GM13976 (cell line): ENCODE measurements around the gene PRF1.
"Not testable (repeated sequence)": the region's sequence is repeated elsewhere in the genome, so short reads cannot be mapped to it uniquely, and the experiment has no call there.

Source experiments
- DNase-seq: peaks from one replicate; pipeline ENCODE4 v3.0.0; 2012; ENCODE audit warnings: low spot score
- in situ Hi-C: fragments of 300-500 bp; cut with MboI; formaldehyde crosslinking; loops from one replicate; pipeline ENCODE4 v1.12.0; 2022; ENCODE audit warnings: low sequenced_read_pairs, mixed read lengths, inconsistent platforms; ENCODE audit not compliant: unreplicated experiment
- TF ChIP-seq, protein P1 (sequence below): IDR thresholded peaks from 2 replicates; pipeline ENCODE4 v1.5.1; 2012; ENCODE audit warnings: borderline replicate concordance, mild to moderate bottlenecking; ENCODE audit not compliant: insufficient read depth; ENCODE audit errors: extremely low read depth, missing control alignments, control extremely low read depth

The PRF1 gene

DNA sequence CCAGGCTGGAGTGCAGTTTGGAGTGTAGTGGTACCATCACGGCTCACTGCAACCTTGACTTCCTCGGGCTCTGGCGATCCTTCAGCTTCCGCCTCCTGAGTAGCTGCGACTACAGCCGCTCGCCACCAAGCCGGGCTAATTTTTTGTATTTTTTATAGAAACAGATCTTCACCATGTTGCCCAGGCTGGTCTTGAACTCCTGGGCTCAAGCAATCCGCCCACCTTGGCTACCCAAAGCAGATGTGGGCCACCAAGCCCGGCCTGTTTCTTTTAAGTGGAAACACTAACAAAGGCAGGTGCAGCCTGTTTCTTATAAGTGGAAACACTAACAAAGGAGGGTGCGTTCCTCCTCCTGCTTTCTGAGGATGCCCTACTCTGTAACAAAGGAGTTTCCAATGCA is 18.2 kb downstream of the PRF1 start:
- in situ Hi-C loops: no loop called here
- TF ChIP-seq, protein P1, sequence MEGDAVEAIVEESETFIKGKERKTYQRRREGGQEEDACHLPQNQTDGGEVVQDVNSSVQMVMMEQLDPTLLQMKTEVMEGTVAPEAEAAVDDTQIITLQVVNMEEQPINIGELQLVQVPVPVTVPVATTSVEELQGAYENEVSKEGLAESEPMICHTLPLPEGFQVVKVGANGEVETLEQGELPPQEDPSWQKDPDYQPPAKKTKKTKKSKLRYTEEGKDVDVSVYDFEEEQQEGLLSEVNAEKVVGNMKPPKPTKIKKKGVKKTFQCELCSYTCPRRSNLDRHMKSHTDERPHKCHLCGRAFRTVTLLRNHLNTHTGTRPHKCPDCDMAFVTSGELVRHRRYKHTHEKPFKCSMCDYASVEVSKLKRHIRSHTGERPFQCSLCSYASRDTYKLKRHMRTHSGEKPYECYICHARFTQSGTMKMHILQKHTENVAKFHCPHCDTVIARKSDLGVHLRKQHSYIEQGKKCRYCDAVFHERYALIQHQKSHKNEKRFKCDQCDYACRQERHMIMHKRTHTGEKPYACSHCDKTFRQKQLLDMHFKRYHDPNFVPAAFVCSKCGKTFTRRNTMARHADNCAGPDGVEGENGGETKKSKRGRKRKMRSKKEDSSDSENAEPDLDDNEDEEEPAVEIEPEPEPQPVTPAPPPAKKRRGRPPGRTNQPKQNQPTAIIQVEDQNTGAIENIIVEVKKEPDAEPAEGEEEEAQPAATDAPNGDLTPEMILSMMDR: no peak
- no peak for DNase-seq

DNA sequence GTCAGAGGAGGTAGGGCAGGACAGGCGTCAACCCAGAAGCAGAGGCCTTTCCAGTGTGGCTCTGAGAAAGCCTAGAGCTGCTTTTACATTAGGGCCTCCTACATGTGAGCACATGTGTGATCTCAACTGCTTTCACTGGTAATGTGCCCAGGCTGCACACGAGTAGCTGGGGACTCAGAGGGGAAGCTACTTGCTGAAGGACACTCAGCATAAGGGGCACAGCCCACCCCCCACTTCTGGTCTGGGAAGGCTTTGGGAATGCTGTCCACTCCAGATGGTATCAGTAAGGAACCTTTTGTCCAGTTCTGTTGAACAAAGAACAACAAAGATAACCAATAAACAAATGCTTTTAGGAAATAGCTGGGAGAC is 18.9 kb downstream of the PRF1 start:
- in situ Hi-C loops: no loop called here
- TF ChIP-seq, protein P1: no peak
- DNase-seq: no peak

DNA sequence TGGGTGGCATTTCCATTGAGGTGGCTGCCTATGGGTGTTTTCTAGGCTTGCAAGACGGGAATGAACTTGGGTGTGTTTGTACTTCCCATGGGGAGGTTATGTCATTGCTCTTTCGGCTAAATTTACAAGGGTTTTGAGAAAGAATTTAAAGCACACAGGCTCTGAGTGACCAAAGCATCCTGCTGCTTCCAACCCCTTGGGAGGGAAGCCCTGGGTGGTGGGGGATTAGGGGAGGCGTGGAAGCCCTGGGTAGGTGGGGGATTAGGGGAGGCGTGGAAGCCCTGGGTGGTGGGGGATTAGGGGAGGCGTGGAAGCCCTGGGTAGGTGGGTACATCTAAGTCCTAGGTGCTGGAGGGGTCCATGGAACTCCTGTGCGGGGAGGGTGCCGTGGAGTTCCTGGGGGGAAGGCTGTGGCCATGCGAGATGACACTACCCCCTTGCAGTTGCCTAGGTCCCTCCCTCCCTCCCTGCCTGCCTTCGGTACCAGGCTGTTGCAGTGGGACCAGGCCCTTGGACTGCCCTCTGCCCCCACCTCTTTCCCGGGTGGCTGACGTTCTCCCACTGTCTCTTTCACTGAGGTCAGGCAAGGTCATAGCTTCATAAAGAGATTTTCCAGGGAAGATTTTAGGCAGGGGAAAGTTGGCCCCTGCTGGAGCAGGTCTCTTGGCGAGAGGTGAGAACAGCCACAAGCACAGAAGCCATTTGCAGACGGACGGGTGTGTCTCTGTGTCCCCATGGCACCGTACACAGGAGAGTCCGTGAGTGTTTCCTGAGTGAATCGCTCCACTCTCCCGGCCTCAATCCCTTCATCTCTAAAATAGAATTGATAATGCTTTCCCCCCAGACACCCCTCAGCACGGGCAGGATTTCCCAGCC is 19.5 kb downstream of the PRF1 start:
- TF ChIP-seq, protein P1: no peak
- in situ Hi-C loops: no loop called here
- DNase-seq: no peak

DNA sequence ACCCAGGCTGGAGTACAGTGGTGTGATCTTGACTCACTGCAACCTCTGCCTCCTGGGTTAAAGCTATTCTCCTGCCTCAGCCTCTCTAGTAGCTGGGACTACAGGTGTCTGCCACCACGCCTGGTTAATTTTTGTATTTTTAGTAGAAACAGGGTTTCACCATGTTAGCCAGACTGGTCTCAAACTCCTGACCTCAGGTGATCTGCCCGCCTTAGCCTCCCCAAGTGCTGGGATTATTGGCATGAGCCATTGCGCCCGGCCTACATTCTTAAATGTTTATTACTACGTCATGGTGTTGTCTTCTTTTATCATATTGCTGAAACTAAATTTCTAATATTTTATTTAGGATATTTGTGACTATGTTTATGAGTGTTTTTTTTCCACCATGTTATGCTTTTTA is 21.4 kb downstream of the PRF1 start:
- DNase-seq, in situ Hi-C loops: not testable (repeated sequence)

DNA sequence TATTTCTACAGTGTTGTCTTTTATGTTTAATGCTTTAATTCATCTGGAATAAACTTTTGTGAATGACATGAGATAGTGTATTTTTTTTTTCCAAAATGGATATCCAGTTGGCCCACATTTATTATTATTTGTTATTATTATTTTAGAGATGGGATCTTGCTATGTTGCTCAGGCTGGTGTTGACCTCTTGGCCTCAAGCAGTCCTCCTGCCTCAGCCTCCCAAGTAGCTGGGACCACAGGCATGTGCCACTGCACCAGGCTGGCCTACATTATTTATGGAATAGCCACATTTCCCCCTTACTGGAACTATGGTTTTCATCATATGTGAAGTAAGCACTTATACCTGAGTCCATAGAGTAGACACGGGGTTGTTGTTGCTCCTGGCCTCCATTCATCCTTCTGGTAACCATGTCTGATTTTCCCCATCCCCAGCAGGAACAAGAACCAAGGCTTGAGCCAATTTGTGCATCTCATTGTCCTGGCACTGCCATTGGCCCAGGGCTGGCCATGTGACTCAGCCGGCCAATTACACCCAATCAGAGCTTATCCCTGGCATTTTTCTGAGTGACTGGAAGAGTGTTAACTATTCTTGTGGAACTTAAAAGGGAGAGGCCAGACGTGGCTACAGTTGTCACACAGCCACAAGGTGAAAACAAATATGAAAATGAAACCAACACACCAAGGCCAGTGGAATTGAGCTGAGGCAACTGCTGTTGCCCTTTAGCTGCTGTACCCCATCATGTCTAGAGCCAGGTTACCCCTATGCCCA is 23.1 kb downstream of the PRF1 start:
- DNase-seq: no peak
- TF ChIP-seq, protein P1: no peak
- in situ Hi-C loops: no loop called here

DNA sequence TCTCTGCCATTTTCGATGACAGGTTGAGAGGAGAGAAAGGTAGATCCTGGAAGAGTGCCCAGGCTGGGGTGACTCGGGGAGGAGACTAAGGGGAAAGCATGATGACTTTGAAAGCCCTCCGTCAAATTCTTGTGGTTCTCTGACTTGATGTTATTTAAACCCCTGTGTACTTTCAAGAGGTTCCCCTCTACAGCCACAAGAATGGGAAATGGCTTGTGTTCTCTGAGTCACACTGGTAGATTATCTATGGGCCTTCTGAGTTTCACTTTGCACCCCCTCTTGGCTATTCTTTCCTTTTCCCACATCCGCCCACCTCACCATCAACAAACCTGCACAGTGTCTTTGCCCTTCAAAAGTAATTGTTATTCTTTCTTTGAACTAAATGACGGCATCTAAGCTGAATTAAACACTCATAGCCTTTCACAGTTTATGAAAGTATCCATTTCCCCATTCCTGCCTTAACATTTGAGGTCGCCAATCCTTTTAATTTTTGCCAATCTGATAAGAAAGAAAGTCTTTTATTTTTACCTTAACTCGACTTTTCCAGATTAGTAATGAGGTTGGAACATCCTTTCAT is 24.1 kb downstream of the PRF1 start:
- in situ Hi-C loops: no loop called here
- peak; percentile 71 for DNase-seq
- TF ChIP-seq, protein P1: no peak
